Hematopoietic multipotent progenitor cell treated with erythropoietin and hydrocortisone succinate and interleukin-3 and kit ligand, for 4 days (in vitro differentiated cells): Measurements from ENCODE around the gene DZIP3.
"Not testable (repeated sequence)": the region's sequence is repeated elsewhere in the genome, so short reads cannot be mapped to it uniquely, and the experiment has no call there.

Source experiments
- DNase-seq: peaks from one replicate; pipeline ENCODE4 v3.0.0-alpha.2; 2015

The DZIP3 gene

DNA sequence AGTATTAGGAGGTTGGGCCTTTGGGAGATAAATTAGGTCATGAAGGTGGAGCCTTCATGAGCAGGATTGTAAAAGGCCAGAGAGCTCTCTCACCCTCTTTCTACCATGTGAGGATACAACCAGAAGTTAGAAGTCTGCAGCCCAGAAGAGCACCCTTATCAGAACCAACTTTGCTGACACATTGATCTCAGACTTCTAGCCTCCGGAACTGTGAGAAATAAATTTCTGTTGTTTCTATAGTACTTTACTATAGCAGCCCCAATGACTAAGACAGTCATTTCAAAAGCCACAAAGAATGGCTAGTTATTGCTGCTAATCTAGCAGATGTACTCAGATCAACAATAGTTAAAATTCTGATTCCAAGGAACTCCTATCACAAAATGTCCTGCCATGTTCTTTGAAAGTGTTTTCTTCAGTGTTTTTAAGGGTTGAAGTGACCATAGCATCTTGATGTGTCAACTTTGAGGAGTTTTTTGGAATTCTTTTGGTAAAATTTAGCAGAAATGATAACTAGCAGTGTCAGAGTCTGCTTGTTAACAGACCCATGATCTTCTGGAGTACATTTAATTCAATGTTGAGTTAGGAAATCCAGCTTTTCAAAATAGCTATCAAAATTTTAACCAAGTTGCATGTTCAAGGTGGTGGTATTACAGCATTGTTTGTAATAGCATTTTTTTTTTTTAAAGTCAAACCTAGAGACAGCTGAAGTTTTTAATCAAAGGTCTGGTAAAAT, 10.3 kb downstream of the DZIP3 start:
- peak; percentile 48 for DNase-seq

DNA sequence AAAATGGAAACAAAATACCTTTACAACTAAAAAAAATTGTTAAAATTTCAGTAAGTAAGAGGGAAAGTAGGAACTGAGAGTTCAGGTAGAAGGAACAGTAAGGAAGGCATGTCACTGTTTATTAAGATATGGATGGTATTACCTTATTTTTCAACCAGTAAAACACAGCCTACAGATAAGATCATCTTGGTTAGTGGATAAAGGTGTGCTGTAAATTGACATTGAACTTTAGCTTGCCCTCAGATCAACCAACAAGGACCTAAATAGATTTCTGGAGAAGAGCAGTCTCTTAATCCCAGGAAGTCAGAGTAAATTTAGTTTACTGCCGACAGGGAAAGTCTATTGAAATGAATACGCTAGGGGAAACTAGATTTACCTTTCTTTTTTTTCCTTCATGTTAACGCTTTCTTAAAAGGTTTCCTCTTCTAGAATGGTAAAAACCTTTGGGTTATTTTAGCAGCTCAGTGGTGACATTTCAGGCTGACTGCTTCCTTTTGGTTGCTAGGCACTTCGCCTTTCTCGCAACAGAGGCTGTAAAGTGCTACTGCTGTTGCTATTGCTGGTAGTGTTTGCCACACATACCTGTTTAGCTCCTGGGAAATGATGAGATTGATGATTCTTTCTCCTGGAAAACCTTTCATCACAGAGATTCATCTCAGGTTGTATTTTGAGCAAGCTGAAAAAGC, 12.9 kb downstream of the DZIP3 start:
- peak; percentile 42 for DNase-seq

DNA sequence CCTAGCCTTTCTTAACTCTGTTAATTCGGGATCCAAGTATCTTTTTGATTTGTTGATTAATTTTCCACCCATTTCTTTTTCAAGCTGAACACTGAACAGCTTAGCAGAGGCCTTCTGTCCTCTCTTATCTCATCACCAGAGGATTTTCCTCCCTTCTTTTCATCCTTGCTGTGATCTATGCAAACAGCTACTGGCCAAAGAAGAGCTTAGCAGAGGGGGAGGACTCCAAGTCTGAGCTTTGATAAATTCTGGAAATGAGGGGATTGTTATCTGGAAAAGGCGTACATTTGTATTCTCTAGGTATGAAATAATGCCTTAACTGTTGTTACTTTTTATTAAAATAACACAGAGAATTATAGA, 13.4 kb downstream of the DZIP3 start:
- no peak for DNase-seq

DNA sequence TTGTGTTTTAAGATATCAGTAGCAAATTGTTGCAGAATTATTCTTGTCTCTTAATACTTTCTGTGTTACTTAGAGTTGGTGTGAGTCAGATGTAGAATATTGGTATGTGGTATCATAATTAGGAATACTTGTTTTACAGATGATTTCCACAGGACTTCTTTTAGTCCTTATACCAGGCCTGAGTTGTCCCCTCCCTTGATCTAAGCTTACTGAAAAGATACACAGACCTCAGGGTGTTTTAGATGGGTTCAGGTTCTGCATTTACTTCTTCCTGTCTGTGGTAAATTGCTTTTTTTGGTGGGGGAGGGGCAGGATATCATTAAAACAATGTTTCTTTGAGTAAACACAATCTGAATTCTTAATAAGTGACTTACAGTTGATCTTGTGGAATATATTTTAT, 14.2 kb downstream of the DZIP3 start:
- peak; percentile 70 for DNase-seq

DNA sequence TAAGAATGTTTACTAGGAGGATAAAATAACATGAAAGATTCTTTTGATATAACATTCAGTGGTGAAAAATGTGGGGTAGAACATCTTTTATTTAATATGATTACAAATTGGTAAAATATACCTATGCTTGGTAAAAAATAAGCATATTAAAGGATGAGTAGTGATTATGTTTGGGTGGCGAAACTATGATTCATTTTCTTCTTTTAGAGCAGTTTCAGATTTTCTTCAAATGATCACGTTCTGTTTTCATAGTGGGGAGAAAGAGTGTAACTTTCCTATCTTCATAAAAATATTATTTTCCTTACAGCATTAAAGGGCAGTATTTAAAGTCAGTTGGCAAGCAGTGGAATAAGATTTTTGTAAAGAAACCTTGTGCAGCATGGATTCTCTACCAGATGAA, 15.5 kb downstream of the DZIP3 start:
- no peak for DNase-seq

DNA sequence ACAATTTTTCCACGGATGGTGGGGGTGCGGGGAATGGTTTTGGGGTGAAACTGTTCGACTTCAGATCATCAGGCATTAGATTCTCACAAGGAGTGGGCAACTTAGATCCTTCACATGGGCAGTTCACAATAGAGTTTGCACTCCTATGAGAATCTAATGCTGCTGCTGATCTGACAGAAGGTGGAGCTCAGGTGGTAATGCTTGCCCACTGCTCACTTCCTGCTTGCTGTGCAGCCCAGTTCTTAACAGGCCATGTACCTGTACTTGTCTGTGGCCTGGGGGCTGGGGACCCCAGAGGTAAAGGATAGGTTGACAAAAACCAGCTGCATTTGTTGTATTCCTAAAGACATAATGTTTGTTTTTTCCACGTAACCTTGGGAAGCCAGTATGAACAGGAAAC, 16.0 kb downstream of the DZIP3 start:
- no peak for DNase-seq

DNA sequence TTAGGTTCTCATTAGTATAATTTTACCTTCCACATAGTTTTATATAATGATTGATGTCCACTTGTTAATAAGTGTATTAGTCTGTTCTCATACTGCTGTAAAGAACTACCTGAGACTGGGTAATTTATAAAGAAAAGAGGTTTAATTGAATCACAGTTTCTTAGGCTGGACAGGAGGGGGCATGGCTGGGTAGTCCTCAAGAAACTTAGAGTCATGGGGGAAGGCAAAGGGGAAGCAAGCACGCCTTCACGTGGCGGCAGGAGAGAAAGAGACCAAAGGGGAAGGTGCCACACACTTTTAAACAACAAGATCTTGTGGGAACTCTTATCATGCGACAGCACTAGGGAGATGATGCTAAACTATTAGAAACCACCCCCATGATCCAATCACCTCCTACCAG, 19.2 kb downstream of the DZIP3 start:
- DNase-seq = peak; percentile 18

DNA sequence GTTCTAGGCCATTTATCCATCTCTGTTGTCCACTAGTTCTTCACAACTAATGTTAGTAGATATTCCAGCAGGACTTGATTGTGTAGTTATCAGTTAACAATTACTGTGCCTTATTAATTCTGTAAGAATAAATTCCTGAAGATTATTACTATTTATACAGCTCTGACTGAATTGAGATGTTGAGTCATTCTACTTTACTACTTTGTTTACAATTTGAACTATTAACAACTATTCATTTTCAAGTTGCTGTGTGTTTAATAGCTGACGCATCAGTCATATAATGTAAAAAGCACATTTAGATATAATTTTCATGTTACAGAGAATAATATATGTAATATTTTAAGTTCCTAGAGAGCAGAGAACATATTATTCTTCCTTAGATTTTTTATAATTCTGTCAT, 21.1 kb downstream of the DZIP3 start:
- DNase-seq = no peak

DNA sequence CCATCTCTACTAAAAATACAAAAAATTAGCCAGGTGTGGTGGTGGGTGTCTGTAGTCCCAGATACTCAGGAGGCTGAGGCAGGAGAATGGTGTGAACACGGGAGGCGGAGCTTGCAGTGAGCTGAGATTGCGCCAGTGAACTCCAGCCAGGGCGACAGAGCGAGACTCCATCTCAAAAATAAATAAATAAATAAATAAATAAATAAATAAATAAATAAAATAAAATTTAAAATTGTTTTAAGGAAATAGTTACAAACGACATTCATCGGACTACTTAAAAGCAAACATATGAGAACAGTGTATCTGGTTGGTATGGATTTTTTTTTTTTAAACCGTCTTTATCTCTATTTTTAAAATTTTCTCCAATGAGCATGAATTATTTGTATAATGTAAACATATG, 26.6 kb downstream of the DZIP3 start:
- not testable (repeated sequence) for DNase-seq

DNA sequence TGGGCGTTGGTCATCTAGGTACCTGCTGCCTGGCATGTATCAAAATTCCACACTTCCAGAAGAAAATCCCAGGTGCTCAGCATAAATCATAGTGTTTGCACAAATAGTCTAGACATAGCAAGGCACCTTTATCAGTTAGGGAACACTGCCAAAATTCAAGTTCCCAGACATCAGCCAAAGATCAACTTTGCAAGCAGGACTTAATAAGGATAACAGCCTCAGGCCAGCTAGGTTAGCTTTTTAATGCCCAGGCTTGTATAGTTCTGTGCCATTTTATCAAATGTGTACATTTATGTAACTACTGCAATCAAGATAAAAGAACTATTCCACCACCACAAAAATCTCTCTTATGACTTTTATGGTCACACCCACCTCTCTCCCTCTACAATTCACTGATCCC, 30.7 kb downstream of the DZIP3 start:
- no peak for DNase-seq

DNA sequence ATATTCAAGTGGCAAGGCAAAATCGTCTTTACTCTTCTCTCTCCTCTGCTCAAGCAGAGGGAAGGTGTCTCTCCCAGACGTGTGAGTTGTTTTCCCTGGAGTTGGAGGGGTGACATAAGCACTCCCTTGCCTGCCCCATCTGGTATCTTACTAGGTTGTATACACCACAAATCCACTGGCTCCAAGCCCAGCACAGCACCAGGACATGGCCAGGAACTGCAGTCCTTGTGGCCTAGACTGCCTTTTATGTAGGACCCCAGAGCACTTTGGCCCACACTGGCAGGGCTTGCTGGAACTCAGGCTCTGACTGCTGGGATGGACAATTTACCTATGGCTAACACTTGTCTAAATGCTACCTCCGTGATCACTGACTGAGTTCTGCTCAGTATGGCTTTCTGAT, 34.0 kb downstream of the DZIP3 start:
- no peak for DNase-seq

DNA sequence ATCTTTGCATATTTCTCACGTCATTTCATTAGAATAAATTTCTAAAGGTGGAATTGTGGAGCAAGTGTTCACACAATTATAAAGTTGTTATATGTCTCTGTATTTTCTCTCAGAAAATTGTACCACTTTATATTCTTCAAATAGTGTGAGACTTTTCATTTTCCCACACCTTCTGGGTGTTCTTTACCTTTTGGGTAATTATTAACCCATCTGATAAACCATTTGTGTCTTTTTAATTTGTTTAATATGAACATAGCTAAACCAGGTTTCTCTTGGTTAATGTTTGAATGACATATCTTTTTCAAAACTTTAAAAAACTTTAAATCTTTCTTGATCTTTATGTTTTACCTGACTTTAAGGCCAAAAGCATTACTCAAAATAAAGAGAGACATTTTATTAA, 40.5 kb downstream of the DZIP3 start:
- DNase-seq = no peak

DNA sequence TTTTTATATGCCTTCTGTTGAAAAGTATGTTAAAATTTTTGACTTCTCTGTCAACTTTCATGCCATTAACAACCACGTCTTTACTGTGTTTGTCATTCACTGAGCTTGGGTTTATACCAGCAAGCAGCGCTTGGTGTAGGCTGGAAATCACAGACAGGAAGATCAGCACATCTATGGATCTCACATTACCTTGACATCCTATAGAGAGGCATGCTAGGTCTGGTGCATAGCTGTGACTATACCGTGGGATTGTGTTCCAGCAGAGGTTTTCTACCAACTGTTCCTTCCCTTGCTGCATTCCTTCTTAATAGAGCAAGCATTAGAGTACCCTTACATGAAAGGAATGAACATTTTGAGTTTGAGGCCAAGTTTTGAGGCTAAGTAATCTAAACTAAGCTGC, 53.0 kb downstream of the DZIP3 start:
- no peak for DNase-seq

DNA sequence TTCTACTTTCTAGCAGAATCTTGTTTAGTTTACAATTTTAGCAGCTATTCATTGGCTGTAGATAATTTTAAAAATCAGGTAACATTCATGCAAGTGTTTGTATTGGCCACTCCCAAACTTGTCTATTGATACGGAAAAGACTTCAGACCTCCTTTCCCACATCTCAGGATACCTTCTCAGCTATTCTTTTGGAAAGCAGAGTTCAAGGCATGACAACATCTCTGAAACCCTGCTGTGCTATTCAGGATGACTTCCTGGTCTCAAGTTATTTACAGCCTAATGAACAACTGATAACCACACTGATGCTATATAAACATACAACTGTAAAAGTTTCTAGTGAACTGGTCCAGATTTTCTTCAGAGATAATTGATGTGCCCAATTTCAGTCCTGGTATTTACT, 55.8 kb downstream of the DZIP3 start:
- DNase-seq = no peak

DNA sequence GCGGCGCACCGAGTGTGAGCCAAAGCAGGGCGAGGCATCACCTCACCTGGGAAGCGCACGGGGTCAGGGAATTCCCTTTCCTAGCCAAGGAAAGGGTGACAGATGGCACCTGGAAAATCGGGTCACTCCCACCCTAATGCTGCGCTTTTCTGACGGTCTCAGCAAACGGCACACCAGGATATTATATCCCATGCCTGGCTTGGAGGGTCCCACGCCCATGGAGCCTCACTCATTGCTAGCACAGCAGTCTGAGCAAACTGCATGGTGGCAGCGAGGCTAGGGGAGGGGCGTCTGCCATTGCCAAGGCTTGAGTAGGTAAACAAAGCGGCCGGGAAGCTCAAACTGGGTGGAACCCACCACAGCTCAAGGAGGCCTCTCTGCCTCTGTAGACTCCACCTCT, 66.1 kb downstream of the DZIP3 start:
- not testable (repeated sequence) for DNase-seq

DNA sequence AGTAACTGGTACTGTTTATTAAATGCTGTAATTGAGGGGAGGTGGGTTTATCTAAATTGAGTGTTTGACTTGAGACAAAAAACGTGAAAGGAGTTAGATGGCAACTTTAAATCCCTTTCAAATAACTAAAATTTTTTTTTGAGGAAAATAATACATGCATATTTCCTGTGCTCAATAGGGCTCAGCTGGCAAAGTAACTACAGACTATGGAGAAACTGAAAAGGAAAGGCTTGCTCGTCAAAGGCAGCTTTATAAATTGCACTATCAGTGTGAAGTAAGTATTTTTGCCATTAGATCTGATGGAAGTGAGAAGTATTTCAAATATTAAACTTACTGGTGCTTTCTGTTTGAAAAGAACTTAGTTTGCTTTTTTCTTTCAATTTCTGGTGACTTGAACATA, 72.2 kb downstream of the DZIP3 start:
- peak; percentile 8 for DNase-seq

DNA sequence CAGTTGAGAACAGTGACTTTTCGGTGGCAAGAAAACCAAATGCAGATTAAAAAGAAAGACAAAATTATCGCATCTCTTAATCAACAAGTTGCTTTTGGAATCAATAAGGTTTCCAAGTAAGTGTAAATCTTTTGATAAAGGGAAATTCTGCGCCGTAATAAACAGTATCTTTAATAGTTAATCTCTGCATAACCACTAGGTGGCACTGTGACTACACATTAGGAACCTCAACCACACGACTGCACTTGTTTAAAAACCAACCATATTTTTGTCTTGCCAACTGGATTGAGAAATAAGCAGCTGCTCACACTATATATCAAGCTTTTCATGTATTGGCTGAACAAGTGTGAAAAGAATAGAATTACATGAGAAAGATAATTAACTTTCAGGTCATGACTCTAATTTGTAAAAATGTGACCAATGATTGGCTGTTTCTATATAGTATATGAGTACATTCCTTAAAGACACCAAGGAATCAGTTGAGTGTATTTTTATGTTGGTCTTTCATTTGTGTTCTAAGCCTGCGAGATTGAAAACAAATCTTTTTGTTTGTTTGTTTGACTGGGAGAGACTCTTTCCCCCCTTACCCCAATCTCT, 72.7 kb downstream of the DZIP3 start:
- peak; percentile 91 for DNase-seq

DNA sequence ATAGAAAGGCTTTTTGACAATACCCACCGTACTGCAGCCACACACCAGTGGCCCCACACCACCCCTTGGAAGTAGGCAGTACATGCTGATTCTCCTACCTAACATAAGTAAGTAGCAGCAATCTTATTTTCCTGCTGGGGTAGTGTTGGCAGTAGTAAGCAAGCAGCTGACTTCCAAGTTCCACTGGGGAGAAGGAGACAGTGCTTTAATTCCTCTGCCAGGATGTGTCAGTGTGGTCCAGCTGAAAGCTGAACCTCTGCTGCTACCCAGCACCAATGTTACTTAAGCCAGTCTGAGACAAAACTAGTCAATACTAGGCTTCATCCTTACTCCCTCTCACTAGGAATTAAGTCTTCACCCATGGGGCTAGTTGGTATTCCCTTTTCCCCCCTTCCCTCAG, 74.7 kb downstream of the DZIP3 start:
- no peak for DNase-seq

DNA sequence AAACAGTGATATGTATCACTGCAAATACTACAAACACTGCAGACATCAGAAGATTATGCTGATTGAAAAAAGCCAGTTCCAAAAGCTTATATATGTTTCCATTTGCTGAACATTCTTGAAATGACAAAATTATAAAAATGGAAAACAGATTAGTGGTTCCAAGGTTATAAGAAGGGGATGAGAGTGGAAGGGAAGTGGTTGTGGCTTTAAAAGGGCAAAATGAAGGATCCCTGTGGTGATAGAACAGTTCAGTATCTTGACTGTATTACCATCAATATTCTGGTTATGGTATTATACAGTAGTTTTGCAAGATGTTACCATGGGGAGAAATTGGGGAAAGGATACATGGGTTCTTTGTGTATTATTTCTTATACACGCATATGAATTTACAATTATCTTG, 77.8 kb downstream of the DZIP3 start:
- no peak for DNase-seq

DNA sequence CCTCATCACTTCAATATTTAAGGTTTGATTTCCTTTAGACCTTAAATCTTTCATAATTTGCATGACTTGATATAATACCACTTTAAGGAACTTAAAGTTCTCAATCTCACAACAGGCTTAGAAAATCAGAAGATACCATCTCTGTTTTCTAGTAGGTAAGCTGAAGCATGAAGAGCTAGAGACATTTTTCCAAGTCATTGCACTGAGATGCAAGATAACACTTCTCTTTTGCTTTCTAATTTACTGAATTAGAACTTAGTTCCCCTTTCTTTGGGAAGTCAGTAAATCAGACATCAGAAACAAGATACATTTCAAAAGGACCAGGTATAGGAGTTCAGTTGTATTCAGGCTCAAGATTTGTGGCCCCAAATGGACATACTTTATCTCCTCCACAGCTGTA, 79.7 kb downstream of the DZIP3 start:
- DNase-seq = peak; percentile 72

DNA sequence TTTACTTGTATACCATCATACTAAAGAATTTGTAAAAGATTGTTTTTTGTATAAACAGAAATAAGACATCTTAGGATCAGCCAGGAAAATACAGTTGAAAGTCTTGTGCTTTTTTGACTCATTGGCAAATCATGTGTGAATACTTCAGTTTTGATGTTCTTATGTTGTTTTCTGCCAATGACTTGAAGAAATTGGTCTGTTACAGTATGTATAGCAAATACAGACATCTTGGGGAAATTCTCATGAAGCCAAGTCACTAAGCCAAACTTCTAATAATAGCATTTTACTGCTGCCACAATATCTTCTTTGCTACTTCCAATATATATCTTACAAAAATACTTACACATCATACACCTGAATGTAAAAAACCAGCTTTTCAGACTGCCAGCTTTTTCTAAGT, 83.2 kb downstream of the DZIP3 start:
- no peak for DNase-seq

DNA sequence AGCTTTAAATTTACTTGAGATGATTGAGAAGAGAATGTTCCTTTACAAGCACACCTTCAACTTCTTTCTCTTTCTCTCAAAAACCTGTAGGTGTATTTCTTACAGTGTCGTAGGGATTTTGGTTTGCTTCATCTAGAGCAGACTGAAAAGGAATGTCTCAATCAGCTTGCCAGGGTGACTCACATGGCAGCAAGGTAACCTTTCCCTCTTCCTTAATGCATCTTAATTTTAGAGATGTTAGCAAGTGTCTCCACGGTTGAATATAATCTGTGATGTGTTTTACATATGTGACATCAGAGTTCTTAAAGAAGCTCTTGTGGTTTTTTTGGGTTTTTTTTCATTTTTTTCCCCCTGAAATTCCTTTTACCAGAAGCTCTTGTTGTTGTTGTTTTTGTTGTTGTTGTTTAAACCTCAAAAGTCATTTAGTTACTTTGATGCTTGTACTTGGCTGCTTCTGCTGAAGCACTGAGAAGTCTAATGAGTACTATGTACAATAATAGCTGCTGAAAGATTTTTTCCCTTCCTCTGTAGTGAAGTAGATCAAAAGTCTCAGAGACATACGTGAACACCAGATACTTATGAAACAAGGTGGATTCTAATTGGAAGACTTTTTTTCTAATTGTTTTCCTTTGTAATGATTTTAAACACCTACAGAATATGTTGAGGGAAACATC, 84.6 kb downstream of the DZIP3 start:
- DNase-seq = no peak

DNA sequence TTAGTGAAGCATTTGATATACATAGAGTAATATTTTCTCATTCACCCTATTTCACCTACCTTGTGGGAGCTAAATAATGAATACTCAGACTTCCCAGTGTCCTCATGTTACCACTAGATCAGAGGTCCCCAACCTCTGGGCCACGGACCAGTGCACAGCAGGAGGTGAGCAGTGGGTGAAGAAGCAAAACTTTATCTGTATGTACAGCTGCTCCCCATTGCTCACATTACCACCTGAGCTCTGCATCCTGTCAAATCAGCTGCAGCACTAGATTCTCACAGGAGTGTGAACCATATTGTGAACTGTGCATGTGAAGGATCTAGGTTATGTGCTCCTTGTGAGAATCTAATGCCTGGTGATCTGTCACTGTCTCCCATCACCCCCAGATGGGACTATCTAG, 88.3 kb downstream of the DZIP3 start:
- no peak for DNase-seq

DNA sequence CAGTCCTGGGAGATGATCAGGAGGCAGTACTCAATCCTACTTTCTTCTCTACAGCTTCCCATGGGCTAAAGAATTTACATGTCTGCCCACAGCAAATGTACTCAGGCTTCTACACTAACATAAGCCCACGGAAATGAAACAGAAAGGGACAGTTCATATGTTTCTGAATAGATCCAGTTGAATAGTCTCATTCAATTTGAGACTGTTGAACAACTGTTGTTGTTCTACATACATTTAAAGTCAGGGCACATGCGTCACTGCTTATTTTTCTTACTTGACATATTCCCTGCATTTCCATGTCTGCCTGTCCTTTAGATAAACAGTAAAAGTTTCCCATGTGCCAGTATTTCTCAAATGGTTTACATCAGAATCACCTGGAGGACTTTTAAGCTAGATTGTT, 102.8 kb downstream of the DZIP3 start:
- DNase-seq = not testable (repeated sequence)
